Endothelial cell of umbilical vein (primary cell): ENCODE results near the gene HMG20A. TPM values are rescaled to one million over a fixed set of nuclear protein-coding genes. Genes with fewer than 3 reads are reported as not detected.

Experiments
- BruUV-seq: library from RNA; stranded (reverse); fragments of 400-500 nt; replicated peaks from 2 replicates; lab custom pipeline; 2021; lab: Mats Ljungman, UMichigan
- CTCF ChIA-PET: fragments of 300-600, 350-600 bp; sonication (Branson Sonifier 250); formaldehyde crosslinking; loops from one replicate; lab custom pipeline; 2021; ENCODE audit warnings: antibody characterized with exemption, inconsistent platforms; lab: Charles Lee
- POLR2A ChIA-PET: fragments of 300-600, 350-600 bp; sonication (Branson Sonifier 250); formaldehyde crosslinking; loops from one replicate; lab custom pipeline; 2021; ENCODE audit warnings: antibody characterized with exemption, inconsistent platforms; lab: Charles Lee
- DNase-seq: peaks from one replicate; pipeline ENCODE4 v3.0.0-alpha.2; 2011; ENCODE audit warnings: low read depth, low spot score
- FAIRE-seq: peaks from 2 replicates; lab custom pipeline; 2011; peaks lifted over from hg19 to GRCh38; lab: Jason Lieb, UNC
- H2AFZ ChIP-seq: 2 replicates; pipeline ENCODE4 v1.6.0; 2012; ENCODE audit warnings: low read depth, low read length, control low read depth, inconsistent platforms
- H3K27ac ChIP-seq: 2 replicates; pipeline ENCODE4 v1.5.1; 2011; ENCODE audit warnings: low read depth, mild to moderate bottlenecking, control low read depth, low read length, moderate library complexity; ENCODE audit not compliant: insufficient read depth
- H3K27me3 ChIP-seq, 2 experiments: 2 replicates each; pipeline versions ENCODE4 v1.6.0 to v1.6.1; 2011; ENCODE audit warnings: low read length in 2 of 2, mixed read lengths in 1 of 2; ENCODE audit not compliant: control insufficient read depth in 2 of 2, insufficient read depth in 2 of 2
- H3K36me3 ChIP-seq, 2 experiments: 2 replicates in 1 of 2; 3 replicates in 1 of 2; pipeline ENCODE4 v1.5.1; 2011; ENCODE audit warnings: low read length in 2 of 2, mild to moderate bottlenecking in 1 of 2, moderate library complexity in 1 of 2; ENCODE audit not compliant: control insufficient read depth in 2 of 2, insufficient read depth in 2 of 2; ENCODE audit errors: extremely low read depth in 1 of 2
- H3K4me1 ChIP-seq: 3 replicates; pipeline ENCODE4 v1.5.1; 2011; ENCODE audit warnings: mild to moderate bottlenecking, low read length; ENCODE audit not compliant: control insufficient read depth, insufficient read depth; ENCODE audit errors: extremely low read depth
- H3K4me2 ChIP-seq: 2 replicates; pipeline ENCODE4 v1.6.1; 2011; ENCODE audit warnings: low read length, control low read depth, mixed read lengths; ENCODE audit not compliant: insufficient read depth
- H3K4me3 ChIP-seq, 3 experiments: fragments of 200-600 bp in 1 of 3; sonication (generic), shearing (Covaris generic) in 1 of 3; replicated peaks in 1 of 3; 2 replicates each; pipeline ENCODE4 v1.5.1; 2011 to 2016; ENCODE audit warnings: control low read depth in 3 of 3, low read length in 3 of 3, mild to moderate bottlenecking in 2 of 3, inconsistent platforms in 1 of 3, low read depth in 1 of 3, moderate library complexity in 1 of 3; ENCODE audit not compliant: insufficient read depth in 1 of 3
- H3K79me2 ChIP-seq: 2 replicates; pipeline ENCODE4 v1.6.0; 2012; ENCODE audit warnings: low read length, inconsistent platforms; ENCODE audit not compliant: control insufficient read depth, insufficient read depth
- H3K9ac ChIP-seq: replicated peaks from 2 replicates; pipeline ENCODE3; 2011; ENCODE audit warnings: low read length, control low read depth; ENCODE audit not compliant: insufficient read depth; ENCODE audit errors: extremely low read depth
- H3K9me1 ChIP-seq: replicated peaks from 3 replicates; pipeline ENCODE4 v1.6.0; 2011; ENCODE audit warnings: mild to moderate bottlenecking, low read length; ENCODE audit not compliant: control insufficient read depth, insufficient read depth; ENCODE audit errors: extremely low read depth
- H3K9me3 ChIP-seq: replicated peaks from 2 replicates; pipeline ENCODE4 v1.5.1; 2012; ENCODE audit warnings: low read length, inconsistent platforms; ENCODE audit not compliant: control insufficient read depth, insufficient read depth
- H4K20me1 ChIP-seq: replicated peaks from 2 replicates; pipeline ENCODE3; 2011; ENCODE audit warnings: mild to moderate bottlenecking, low read length; ENCODE audit not compliant: control insufficient read depth, insufficient read depth; ENCODE audit errors: extremely low read depth
- EZH2 ChIP-seq: IDR thresholded peaks from 2 replicates; pipeline ENCODE4 v1.6.1; 2012; ENCODE audit warnings: borderline replicate concordance, low read depth, mild to moderate bottlenecking, moderate library complexity, low read length, inconsistent platforms; ENCODE audit not compliant: severe bottlenecking
- FOS ChIP-seq: IDR thresholded peaks from 2 replicates; pipeline ENCODE4 v1.6.1; 2011; ENCODE audit warnings: mild to moderate bottlenecking, low read length, moderate library complexity, borderline replicate concordance; ENCODE audit not compliant: insufficient read depth
- GATA2 ChIP-seq: IDR thresholded peaks from 2 replicates; pipeline ENCODE4 v1.7.0; 2011; ENCODE audit warnings: low read depth, mild to moderate bottlenecking, moderate library complexity, mixed read lengths, low read length; ENCODE audit not compliant: insufficient read length, insufficient read depth
- JUN ChIP-seq: IDR thresholded peaks from 2 replicates; pipeline ENCODE4 v1.6.1; 2011; ENCODE audit warnings: borderline replicate concordance, low read depth; ENCODE audit not compliant: insufficient read length, insufficient read depth
- MAX ChIP-seq: IDR thresholded peaks from 2 replicates; pipeline ENCODE4 v1.6.1; 2011; ENCODE audit not compliant: insufficient read depth, insufficient read length
- MYC ChIP-seq: IDR thresholded peaks from one replicate; pipeline ENCODE4 v1.6.1; 2011; ENCODE audit warnings: mild to moderate bottlenecking, low read depth, low read length
- POLR2A ChIP-seq: IDR thresholded peaks from 2 replicates; pipeline ENCODE4 v1.6.1; 2012; ENCODE audit warnings: low read depth, mild to moderate bottlenecking, control low read depth, low read length
- POLR2AphosphoS5 ChIP-seq: IDR thresholded peaks from 2 replicates; pipeline ENCODE4 v1.6.1; 2012; ENCODE audit warnings: low read depth, mild to moderate bottlenecking, control low read depth, low read length, moderate library complexity; ENCODE audit not compliant: insufficient read depth
- dilution Hi-C: fragments of 300-500 bp; cut with MboI; formaldehyde crosslinking; loops from one replicate; pipeline ENCODE4 v1.15.0; 2019; ENCODE audit warnings: low sequenced_read_pairs; ENCODE audit not compliant: extremely low pct_ligation_motif_present
- intact Hi-C: fragments of 100-400 bp; cut with micrococcal nuclease; formaldehyde crosslinking; loops from one replicate; pipeline ENCODE4 v1.10.0; 2022
- polyA plus RNA-seq, 4 experiments: library from polyadenylated mRNA; depleted of rRNA in 3 of 4; stranded (reverse) in 3 of 4; unstranded in 1 of 4; fragments of >200 nt; gene quantifications; 2 replicates each; pipeline versions ENCODE4 v1.2.1 to v1.2.3, GENCODE V29; 2011 to 2012; ENCODE audit warnings: missing spikeins in 1 of 4
- total RNA-seq: library from RNA; stranded (reverse); gene quantifications from 2 replicates; pipeline ENCODE4 v1.2.3, GENCODE V29; 2021
- TF ChIP-seq, protein P1 (sequence below), 2 donors: IDR thresholded peaks; 1 replicate in 1 of 2; 2 replicates in 1 of 2; pipeline ENCODE4 v1.5.1; 2011; ENCODE audit warnings: low read length in 2 of 2, mild to moderate bottlenecking in 2 of 2, moderate library complexity in 2 of 2, control low read depth in 1 of 2, inconsistent platforms in 1 of 2, low read depth in 1 of 2; ENCODE audit not compliant: insufficient read depth in 1 of 2; ENCODE audit errors: extremely low read depth in 1 of 2

The HMG20A gene
- total and polyA plus RNA-seq, 2 donors (not counting 3 experiments of a cell fraction or from before 2014, with no cell fraction given), result 35.8 to 44.0 TPM

DNA sequence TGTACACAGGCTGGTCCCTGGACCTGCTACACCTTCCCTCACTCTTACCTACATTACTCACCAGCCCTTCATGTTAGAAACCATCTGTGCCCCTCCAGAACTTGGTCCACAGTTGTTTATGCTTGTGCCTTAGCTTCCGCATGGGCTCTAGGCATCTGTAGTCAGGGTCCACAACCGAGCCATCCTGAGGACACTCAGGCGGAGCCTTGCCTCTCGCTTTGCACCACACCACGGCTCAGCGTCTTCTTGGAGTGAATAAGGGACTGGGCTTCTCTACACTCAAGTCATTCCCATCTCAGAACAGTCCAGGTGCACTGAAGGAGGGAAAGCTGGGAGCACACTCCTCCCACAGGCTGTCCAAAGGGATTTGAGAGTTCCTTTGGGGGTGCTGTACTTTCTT, 97.8 kb downstream of the HMG20A start:
- Histone ChIP-seq H3K79me2 (no peaks in the 10 kb centered on the region), H2AFZ (no peak overlapping the region), H3K27me3 (peaks cover 0 to 3% of the 10 kb centered on the region in 2 experiments), H3K4me1 (no peaks in the 10 kb centered on the region), H3K9ac (no peak overlapping the region), H4K20me1 (no peaks in the 10 kb centered on the region), H3K27ac (no peak overlapping the region), H3K9me1 (no peaks in the 10 kb centered on the region), H3K9me3 (no peaks in the 10 kb centered on the region), H3K36me3 (no peaks in the 10 kb centered on the region), H3K4me2 (no peak overlapping the region), H3K4me3 (no peak overlapping the region)
- DNase-seq (no peak), FAIRE-seq (no peak)
- TF ChIP-seq MAX (no peak), MYC (no peak), GATA2 (no peak), POLR2A (no peak), FOS (no peak), JUN (no peak), POLR2AphosphoS5 (no peak), EZH2 (no peak)
- ChIA-PET POLR2A (no interaction called here), CTCF (interaction anchor here (0.8 to 2.6 kb wide), 2 partner anchors 25 kb away, joined by 3 to 9 read pairs; no protein-coding TSS in a partner anchor)
- intact Hi-C loops, result no loop called here
- BruUV-seq, result no TSS peak
- dilution Hi-C loops, result no loop called here

GRCh38 chr15:77519540-77519939, 98.9 kb downstream of the HMG20A start:
- Histone ChIP-seq H3K4me3 (no peak overlapping the region), H3K27me3 (peaks cover 0 to 3% of the 10 kb centered on the region in 2 experiments), H3K79me2 (no peaks in the 10 kb centered on the region), H3K9me1 (no peaks in the 10 kb centered on the region), H4K20me1 (no peaks in the 10 kb centered on the region), H3K9ac (no peak overlapping the region), H3K4me2 (no peak overlapping the region), H3K9me3 (no peaks in the 10 kb centered on the region), H3K4me1 (no peaks in the 10 kb centered on the region), H3K27ac (no peak overlapping the region), H2AFZ (no peak overlapping the region), H3K36me3 (no peaks in the 10 kb centered on the region)
- ChIA-PET CTCF (interaction anchor here (0.8 kb wide), 1 partner anchor 24 kb away, joined by 3 read pairs; no protein-coding TSS in a partner anchor), POLR2A (no interaction called here)
- dilution Hi-C loops (no loop called here), intact Hi-C loops (no loop called here)
- DNase-seq, result no peak
- TF ChIP-seq EZH2 (no peak), GATA2 (no peak), JUN (no peak), MAX (no peak), MYC (no peak), POLR2A (no peak), FOS (no peak), POLR2AphosphoS5 (no peak)
- TF ChIP-seq, protein P1, sequence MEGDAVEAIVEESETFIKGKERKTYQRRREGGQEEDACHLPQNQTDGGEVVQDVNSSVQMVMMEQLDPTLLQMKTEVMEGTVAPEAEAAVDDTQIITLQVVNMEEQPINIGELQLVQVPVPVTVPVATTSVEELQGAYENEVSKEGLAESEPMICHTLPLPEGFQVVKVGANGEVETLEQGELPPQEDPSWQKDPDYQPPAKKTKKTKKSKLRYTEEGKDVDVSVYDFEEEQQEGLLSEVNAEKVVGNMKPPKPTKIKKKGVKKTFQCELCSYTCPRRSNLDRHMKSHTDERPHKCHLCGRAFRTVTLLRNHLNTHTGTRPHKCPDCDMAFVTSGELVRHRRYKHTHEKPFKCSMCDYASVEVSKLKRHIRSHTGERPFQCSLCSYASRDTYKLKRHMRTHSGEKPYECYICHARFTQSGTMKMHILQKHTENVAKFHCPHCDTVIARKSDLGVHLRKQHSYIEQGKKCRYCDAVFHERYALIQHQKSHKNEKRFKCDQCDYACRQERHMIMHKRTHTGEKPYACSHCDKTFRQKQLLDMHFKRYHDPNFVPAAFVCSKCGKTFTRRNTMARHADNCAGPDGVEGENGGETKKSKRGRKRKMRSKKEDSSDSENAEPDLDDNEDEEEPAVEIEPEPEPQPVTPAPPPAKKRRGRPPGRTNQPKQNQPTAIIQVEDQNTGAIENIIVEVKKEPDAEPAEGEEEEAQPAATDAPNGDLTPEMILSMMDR (IDR thresholded peaks at IDR 0.05; ENCODE audit: extremely low read depth in 1 of 2, insufficient read depth in 1 of 2, low read depth in 1 of 2, low read length in 2 of 2), result no peak
- FAIRE-seq, result no peak
- BruUV-seq, result no TSS peak
